ENCODE measurements around the gene ZRANB1.

Gene ZRANB1

GRCh38 chr10:125008689-125009638, 67.0 kb downstream of the ZRANB1 start:
- no peak for DNase-seq

DNA sequence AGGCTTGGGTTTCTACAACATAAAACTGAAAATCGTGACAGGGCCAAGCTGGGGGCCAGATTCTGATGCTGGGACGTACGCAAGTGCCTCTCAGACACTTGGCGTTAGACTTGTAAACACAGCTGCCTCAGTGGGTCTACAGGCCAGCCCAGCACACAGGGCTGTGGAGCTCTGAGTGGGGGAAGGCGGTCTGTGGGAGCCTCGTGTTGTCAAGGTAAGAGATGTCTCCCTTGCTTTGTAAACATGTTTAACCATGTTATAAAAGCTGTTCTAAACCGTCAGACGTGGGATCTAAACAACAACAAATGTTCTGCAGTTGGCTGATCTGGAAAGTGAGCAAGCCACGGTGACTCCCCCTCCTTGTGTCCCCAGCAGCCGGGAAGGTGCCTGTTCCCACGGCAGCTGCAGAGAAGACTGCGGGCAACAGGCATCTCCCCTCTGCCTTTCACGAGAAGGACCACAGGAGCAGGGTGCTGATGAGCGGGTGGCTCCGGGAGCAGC, 67.8 kb downstream of the ZRANB1 start:
- no peak for DNase-seq

DNA sequence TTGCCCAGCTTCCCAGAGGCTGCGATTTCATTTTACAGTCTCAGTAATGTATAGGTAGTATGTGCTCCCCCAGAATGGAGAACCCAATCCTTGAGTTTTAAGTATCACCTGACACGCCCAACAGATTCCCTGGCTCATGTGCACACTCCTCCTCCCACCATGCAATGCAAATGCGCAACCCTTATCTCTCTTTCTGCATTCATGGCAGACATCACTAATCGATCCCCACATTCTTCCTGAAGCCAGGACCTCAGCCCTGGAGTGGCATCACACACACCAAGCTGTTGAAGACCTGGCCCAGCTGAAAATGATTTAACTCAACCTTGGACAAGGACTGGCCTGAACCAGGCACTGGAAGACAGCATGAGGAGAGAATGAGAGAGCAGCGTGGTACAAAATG, 68.4 kb downstream of the ZRANB1 start:
- DNase-seq = no peak

DNA sequence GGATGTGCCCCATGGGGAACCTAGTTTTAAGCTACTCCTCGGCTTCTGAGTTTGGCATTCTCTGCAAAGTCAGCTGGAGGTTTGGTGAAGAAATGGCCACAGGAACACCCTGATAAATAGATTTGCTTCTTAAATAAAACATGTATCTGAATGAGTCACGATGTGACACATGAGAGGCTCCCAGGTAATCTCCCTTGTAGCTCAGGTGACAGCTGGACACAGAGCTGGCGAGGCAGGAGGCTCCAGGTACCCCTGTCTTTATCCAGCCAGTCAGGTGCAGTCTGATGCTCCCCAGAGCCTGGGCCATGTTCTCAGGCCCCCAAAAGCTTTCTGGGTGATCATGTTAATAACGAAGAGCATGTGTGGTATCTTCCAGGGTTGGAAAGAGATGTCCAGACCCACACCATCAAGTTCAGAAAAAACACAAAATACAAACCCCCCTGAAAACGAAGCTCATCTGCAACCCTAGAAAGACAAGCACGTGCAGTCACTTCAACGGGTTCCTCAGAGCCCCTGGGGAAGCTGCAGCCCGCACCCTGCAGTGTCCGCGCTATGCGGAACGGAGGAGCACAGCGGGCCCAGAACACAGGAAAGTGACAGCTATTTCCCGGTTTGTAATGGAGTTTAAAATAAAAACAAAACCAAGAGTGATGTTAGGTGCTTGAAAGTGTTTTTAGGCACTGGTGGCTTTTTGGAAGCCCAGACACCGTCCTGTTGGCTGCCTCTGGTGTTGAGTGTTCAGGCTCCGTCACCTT, 69.4 kb downstream of the ZRANB1 start:
- no peak for DNase-seq

DNA sequence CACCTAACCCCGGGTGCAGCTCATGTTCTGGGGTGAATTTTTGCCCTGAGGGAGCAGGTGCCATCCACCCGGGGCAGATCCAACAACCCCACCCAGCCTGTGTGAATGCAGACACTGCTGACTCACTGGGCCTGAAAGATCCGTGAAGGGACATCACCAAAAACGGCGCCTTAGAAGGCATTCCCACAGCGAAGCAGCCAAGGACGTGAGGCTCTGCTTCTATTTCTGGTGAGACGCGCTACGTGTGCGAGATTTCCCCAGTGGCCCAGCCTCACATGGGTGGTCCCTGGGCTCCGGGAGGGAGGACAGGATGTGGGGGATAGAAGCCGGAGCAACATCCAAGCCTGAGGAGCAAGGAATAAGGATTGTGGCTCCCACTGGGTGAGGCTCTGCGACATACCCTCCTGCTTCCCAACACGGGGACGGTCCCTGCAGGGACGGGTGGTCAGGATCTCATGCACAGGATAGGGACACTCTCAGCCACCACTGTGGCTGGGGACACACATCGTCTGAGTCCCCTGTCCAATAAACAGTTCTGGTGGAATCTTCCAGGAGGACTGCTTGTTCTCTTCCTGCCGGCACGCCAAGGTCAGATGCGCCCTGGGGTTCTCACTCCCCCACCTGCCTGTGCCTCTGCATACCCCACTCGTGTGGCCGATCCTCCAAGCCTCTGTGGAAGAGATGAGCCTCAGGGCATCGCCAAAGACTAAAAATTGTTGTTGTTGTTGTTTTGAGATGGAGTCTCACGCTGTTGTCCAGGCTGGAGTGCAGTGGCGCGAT, 70.2 kb downstream of the ZRANB1 start:
- DNase-seq = no peak

- DNase-seq = no peak
Measured at GRCh38 chr10:125012851-125013528, 71.1 kb downstream of the ZRANB1 start.

GRCh38 chr10:125013529-125013872, 71.6 kb downstream of the ZRANB1 start:
- no peak for DNase-seq

DNA sequence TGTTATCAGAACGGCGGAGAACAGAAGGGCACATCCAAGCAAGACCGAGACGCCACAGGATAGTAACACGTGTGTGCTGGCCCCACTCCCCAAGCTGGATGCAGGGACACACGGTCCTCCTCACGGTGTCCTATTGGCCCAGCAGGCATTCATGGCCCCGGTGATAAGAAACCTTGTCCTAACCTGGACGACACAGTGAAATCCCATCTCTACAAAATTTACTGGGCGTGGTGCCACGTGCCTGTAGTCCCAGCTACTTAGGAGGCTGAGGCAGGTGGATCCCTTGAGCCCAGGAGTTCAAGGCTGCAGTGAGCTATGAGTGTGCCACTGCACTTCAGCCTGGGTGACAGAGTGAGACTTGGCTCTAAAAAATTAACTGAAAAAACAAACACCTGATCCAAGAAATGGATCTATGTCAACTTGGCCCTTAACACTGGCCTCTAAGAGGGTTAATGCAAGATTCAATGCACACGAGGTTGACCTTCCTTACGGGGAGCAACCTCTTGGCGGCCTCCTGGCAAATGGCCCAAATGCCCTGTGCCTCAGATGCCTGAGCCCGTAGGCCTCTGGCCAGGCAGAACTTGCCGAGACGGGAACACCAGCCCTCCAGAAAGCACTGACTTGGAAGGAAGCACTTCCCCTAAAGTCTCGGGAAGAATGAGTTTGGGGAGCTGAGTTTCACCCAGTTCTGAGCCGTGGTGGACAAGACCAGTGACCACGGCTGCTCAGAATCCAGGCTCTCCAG, 72.3 kb downstream of the ZRANB1 start:
- DNase-seq = no peak

DNA sequence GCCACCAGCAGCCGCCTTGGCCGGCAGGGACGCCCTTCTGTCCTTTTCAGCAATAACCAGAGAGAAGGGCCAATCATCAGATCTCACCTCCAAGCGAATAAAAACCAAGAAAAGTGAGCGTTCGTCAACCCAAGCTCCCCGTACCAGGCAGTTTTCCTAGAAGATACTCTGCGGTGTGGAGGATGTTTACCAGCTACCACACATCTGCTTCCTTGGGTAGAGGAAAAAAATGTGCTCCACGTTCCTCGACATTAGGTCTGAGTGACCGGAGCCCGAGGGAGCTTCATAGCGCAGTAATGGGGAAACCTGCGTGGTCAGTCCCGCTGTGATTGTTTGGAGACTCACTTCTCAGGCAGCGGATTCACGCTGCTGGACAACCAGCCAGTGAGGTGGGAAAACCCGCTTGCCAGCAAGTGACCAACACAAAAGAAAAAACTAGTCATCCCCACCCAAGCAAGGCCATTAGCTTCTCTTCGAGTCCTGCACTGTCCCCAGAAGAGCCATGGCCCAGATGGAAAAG, 73.0 kb downstream of the ZRANB1 start:
- no peak for DNase-seq

- no peak for DNase-seq
Measured at GRCh38 chr10:125015356-125015944, 73.5 kb downstream of the ZRANB1 start.

GRCh38 chr10:125016123-125016522, 74.2 kb downstream of the ZRANB1 start:
- no peak for DNase-seq

- DNase-seq = no peak
Measured at GRCh38 chr10:125016611-125017202, 74.8 kb downstream of the ZRANB1 start.

DNA sequence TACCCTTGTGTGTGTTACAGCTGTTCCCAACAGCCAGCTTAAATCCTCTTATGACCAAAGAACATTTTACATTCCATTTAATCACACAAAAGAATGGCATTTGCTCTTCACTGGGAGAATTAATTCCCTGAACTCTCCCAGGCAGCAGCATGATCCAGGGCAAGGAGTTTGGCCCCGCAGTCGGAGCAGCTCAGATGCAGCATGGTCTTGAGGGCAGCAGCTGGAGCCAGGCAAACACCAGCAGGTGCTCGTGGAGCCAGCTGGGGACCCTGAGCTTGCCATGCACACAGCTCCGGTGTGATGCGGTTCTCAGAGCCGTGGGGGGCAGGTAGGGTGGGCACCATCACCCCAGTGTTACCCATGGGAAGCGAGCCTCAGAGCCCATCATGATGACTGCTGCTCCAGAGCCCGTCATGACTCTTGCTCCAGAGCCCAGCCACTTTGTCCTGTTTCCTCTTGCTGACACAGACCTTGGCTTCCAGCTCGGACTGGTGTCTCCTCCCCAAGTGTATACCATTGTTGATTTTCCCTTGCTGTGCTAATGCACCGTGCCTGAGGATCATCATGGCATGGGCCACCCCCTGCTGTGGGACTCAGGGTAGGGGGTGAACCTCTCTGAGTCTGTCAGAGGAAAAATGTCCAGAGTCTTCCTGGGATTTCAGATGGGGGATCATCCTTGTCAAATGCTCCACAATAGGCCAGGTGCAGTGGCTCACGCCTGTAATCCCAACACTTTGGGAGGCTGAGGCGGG, 75.8 kb downstream of the ZRANB1 start:
- no peak for DNase-seq

GRCh38 chr10:125018576-125019143, 76.7 kb downstream of the ZRANB1 start:
- no peak for DNase-seq

GRCh38 chr10:125020386-125020785, 78.5 kb downstream of the ZRANB1 start:
- DNase-seq = no peak

GRCh38 chr10:125020871-125021270, 78.9 kb downstream of the ZRANB1 start:
- no peak for DNase-seq

DNA sequence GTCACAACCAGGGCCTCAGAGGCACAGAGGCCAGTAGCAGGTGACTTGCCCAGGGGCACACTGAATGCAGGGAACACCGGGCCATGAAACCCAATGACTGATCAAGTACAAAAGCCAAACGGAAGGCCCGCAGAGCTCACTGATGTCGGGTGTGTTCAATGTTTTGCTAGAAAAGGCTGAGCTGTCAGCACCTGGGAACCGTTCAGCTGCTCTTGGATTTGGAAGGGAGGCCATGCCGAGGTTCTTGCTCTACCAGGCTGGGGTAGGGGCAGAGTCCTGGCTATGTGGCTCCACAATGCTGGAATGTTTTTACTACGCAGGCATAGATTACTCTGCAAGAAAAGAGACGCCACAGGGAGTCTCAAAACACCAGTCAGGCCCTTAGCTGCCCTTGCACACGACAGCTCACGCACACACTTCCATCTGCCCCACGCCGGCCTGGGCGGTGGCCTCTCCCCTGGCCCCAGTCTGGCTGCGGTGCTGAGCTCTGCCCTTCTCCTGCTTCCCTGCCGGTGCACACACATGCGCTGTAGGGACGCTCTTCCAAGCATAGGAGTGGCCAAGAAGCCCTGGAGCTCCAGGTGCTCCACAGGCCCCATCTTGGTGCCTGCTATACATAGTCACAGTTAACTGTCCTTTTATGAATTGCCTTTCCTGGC, 79.9 kb downstream of the ZRANB1 start:
- DNase-seq = no peak

DNA sequence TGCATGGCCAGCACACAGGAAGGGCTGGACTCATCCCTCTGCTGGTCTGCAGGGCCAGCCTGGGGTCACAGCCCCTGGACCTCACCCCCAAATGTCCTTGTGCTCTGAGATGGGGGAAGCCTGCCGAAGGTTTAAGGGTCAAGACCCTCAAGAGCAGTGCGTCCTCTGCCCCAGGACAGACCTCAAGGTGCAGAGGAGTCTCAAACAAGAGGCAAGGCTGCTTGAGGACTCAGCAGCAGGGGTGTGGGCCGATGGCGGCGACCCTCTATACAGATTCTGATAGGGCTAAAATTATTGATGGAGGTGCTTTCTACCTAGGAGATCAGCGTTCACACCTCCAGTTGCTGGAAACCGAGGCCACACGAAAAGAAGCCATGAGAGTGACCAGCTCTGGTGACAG, 80.7 kb downstream of the ZRANB1 start:
- no peak for DNase-seq

DNA sequence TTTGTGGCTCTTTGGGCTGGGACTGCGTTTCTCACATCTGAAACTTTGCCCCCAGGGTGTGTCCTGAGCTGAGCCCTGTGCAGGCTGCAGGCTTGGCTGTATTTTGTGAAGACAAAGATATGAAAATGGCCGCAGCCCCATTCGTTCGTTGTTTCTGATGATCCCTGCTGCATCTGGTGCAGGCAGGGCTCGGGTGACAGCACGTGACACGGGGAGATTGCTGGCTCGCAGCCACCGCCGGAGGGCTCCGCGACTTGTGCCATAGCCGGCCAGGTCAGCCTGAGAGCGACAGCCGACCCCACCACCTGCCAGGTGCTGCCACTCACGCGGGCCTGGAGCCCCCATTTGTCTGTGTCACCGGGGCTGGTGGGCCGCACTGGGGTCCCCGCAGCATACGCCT, 81.3 kb downstream of the ZRANB1 start:
- peak; percentile 67 for DNase-seq

Measured in retina (tissue), 1 donor.